HG03378 (cell line): ENCODE data around the gene THYN1.
"Not testable (repeated sequence)": the region's sequence is repeated elsewhere in the genome, so short reads cannot be mapped to it uniquely, and the experiment has no call there.

Experiments used
- ATAC-seq: cut with Tn5 transposase; IDR thresholded peaks from one replicate; pipeline ENCODE4 v1.9.1; 2021; ENCODE audit warnings: mild to moderate bottlenecking, moderate library complexity; ENCODE audit not compliant: unreplicated experiment

The THYN1 gene

GRCh38 chr11:134253188-134253993 lies at the start of gene THYN1, which contains the start of gene ACAD8:
Gene THYN1, minus strand, starts transcription at chr11:134253352. Its CDS starts 470 bp downstream, at chr11:134252882.
Gene ACAD8, plus strand, starts transcription at chr11:134253568. Its CDS starts 33 bp downstream, at chr11:134253601.
- ATAC-seq = peak; percentile 98

- no peak for ATAC-seq
Measured at GRCh38 chr11:134294664-134295063, 41.5 kb upstream of the THYN1 start.

GRCh38 chr11:134293119-134294113 lies 40.3 kb upstream of the THYN1 start:
- ATAC-seq = no peak

GRCh38 chr11:134292661-134293060 lies 39.5 kb upstream of the THYN1 start:
- no peak for ATAC-seq

GRCh38 chr11:134291196-134291595 lies 38.0 kb upstream of the THYN1 start:
- ATAC-seq = no peak

- no peak for ATAC-seq
Measured at GRCh38 chr11:134290646-134291045, 37.5 kb upstream of the THYN1 start.

- no peak for ATAC-seq
Measured at GRCh38 chr11:134289789-134290188, 36.6 kb upstream of the THYN1 start.

- ATAC-seq = no peak
Measured at GRCh38 chr11:134289167-134289566, 36.0 kb upstream of the THYN1 start.

GRCh38 chr11:134288486-134288885 lies 35.3 kb upstream of the THYN1 start:
- no peak for ATAC-seq

- no peak for ATAC-seq
Measured at GRCh38 chr11:134287561-134287960, 34.4 kb upstream of the THYN1 start.

GRCh38 chr11:134284349-134284748 lies 31.2 kb upstream of the THYN1 start:
- not testable (repeated sequence) for ATAC-seq

- no peak for ATAC-seq
Measured at GRCh38 chr11:134283461-134284230, 30.5 kb upstream of the THYN1 start.

- no peak for ATAC-seq
Measured at GRCh38 chr11:134282121-134283045, 29.2 kb upstream of the THYN1 start.

- not testable (repeated sequence) for ATAC-seq
Measured at GRCh38 chr11:134281635-134282034, 28.5 kb upstream of the THYN1 start.

- no peak for ATAC-seq
Measured at GRCh38 chr11:134278356-134278755, 25.2 kb upstream of the THYN1 start.

GRCh38 chr11:134277183-134278001 lies 24.2 kb upstream of the THYN1 start:
- no peak for ATAC-seq

GRCh38 chr11:134276396-134277182 lies 23.4 kb upstream of the THYN1 start:
- ATAC-seq = no peak
